PFSK-1 (cell line): ENCODE data around the gene RAB34.

ENCODE experiments used
- FOXP2 ChIP-seq: optimal IDR thresholded peaks from 2 replicates; pipeline ENCODE3; 2011; ENCODE audit warnings: borderline replicate concordance, control low read depth, inconsistent platforms; ENCODE audit not compliant: insufficient read depth; ENCODE audit errors: extremely low read length, extremely low read depth
- POLR2AphosphoS5 ChIP-seq: IDR thresholded peaks from 2 replicates; pipeline ENCODE4 v1.6.1; 2012; ENCODE audit warnings: low read depth, mild to moderate bottlenecking, control low read depth, low read length, moderate library complexity
- SIN3A ChIP-seq: IDR thresholded peaks from 2 replicates; pipeline ENCODE4 v1.6.1; 2012; ENCODE audit warnings: mild to moderate bottlenecking, low read length, moderate library complexity, borderline replicate concordance; ENCODE audit not compliant: insufficient read depth
- TAF1 ChIP-seq: IDR thresholded peaks from 2 replicates; pipeline ENCODE4 v1.6.1; 2012; ENCODE audit warnings: low read length, control low read depth, borderline replicate concordance; ENCODE audit not compliant: insufficient read depth
- TF ChIP-seq, protein P1 (sequence below), 2 experiments: IDR thresholded peaks; 2 replicates each; pipeline versions ENCODE4 v1.6.1 to v1.8.0; 2011 to 2012; ENCODE audit warnings: low read depth in 2 of 2, low read length in 2 of 2, control low read depth in 1 of 2, inconsistent platforms in 1 of 2, mild to moderate bottlenecking in 1 of 2, moderate library complexity in 1 of 2; ENCODE audit not compliant: insufficient read depth in 1 of 2

DNA sequence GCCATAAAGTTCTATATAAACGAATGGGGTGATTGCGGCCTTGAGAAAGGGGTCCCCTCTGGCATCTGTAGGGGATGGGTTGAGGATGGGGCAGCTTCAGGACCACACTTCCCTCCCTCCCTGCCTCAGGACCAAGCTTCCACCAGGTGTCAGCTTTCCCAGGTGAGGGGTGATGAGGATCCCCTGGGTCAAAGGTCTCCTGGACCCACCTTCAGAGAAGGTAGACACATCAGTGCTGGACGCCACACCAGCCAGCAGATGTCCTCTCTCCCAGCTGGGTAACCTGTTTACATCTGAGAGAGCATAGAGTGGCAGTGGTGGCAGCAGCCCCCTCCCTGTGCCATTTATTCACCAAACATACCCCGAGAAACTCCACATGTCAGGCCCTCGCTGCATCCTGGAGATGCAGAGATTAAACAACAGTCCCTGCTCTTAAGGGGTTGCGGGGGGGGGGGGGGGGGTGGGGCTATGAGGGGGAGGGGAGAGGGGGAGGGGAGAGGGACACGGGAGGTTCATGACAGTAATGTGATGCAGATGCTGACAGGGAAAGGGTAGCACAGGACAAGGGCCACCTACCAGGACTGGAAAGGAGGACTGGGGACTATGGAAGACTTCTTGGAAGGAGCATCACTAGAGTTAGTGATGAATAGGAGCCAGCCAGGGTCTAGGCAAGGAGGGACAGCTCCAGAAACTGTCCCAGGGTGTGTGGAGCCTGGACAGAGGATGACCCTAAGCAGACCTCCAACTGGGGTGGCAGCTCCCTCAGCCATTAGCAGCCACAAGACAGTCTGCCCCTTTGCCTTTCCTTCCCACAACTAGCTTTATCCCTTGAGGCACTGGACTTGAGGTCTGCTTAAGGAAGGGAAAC, 11.0 kb downstream of the RAB34 start:
- TF ChIP-seq TAF1 (no peak), POLR2AphosphoS5 (no peak), FOXP2 (no peak), SIN3A (no peak)
- TF ChIP-seq, protein P1, sequence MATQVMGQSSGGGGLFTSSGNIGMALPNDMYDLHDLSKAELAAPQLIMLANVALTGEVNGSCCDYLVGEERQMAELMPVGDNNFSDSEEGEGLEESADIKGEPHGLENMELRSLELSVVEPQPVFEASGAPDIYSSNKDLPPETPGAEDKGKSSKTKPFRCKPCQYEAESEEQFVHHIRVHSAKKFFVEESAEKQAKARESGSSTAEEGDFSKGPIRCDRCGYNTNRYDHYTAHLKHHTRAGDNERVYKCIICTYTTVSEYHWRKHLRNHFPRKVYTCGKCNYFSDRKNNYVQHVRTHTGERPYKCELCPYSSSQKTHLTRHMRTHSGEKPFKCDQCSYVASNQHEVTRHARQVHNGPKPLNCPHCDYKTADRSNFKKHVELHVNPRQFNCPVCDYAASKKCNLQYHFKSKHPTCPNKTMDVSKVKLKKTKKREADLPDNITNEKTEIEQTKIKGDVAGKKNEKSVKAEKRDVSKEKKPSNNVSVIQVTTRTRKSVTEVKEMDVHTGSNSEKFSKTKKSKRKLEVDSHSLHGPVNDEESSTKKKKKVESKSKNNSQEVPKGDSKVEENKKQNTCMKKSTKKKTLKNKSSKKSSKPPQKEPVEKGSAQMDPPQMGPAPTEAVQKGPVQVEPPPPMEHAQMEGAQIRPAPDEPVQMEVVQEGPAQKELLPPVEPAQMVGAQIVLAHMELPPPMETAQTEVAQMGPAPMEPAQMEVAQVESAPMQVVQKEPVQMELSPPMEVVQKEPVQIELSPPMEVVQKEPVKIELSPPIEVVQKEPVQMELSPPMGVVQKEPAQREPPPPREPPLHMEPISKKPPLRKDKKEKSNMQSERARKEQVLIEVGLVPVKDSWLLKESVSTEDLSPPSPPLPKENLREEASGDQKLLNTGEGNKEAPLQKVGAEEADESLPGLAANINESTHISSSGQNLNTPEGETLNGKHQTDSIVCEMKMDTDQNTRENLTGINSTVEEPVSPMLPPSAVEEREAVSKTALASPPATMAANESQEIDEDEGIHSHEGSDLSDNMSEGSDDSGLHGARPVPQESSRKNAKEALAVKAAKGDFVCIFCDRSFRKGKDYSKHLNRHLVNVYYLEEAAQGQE (IDR thresholded peaks at IDR 0.05; ENCODE audit: insufficient read depth in 1 of 2, low read depth in 2 of 2, low read length in 2 of 2) = no peak
